GM12878 (cell line): ENCODE results near the gene NDUFAF5. TPM values are rescaled to one million over a fixed set of nuclear protein-coding genes. Genes with fewer than 3 reads are reported as not detected.

Experiments used
- ATAC-seq: fragments of 200-7000 bp; cut with Tn5 transposase; 3 replicates; pipeline ENCODE4 v1.9.1; 2020; ENCODE audit warnings: mild to moderate bottlenecking, moderate library complexity
- BruUV-seq: library from RNA; stranded (reverse); fragments of 400-500 nt; replicated peaks from 2 replicates; lab custom pipeline; 2021; lab: Mats Ljungman, UMichigan
- CTCF ChIA-PET: fragments of 300-600 bp; sonication (Branson Sonifier 250); formaldehyde crosslinking; extraction: SDS; loops from one replicate; lab custom pipeline; 2021; ENCODE audit warnings: inconsistent platforms; lab: Yijun Ruan, JAX
- POLR2A ChIA-PET: fragments of 350-600 bp; formaldehyde crosslinking; extraction: SDS; loops from one replicate; lab custom pipeline; 2021; ENCODE audit warnings: inconsistent platforms; lab: Charles Lee
- RAD21 ChIA-PET: fragments of 300-600 bp; sonication (Branson Sonifier 250); formaldehyde crosslinking; loops from one replicate; lab custom pipeline; 2023; ENCODE audit warnings: antibody characterized with exemption; ENCODE audit not compliant: unreplicated experiment; lab: Charles Lee
- SMC1A ChIA-PET: fragments of 300-600 bp; sonication (Branson Sonifier 250); formaldehyde crosslinking; loops from one replicate; lab custom pipeline; 2023; ENCODE audit not compliant: unreplicated experiment, uncharacterized antibody; lab: Charles Lee
- DNase-seq: peaks from one replicate; pipeline ENCODE4 v3.0.0-alpha.2; 2011; ENCODE audit warnings: low read depth, low spot score
- FAIRE-seq: peaks from 3 replicates; lab custom pipeline; 2011; peaks lifted over from hg19 to GRCh38; lab: Jason Lieb, UNC
- H2AFZ ChIP-seq: 2 replicates; pipeline ENCODE4 v1.6.0; 2011; ENCODE audit warnings: low read depth, low read length, control low read depth; ENCODE audit not compliant: control insufficient read depth
- H3K27ac ChIP-seq: 2 replicates; pipeline ENCODE4 v1.5.1; 2011; ENCODE audit warnings: control low read depth; ENCODE audit not compliant: control insufficient read depth, insufficient read depth
- H3K27me3 ChIP-seq, 2 experiments: replicated peaks in 1 of 2; 2 replicates each; pipeline versions ENCODE4 v1.6.0 to v1.6.1; 2011; ENCODE audit warnings: low read length in 1 of 2; ENCODE audit not compliant: control insufficient read depth in 2 of 2, insufficient read depth in 2 of 2
- H3K36me3 ChIP-seq, 2 experiments: 2 replicates each; pipeline ENCODE4 v1.5.1; 2011; ENCODE audit warnings: low read length in 1 of 2; ENCODE audit not compliant: control insufficient read depth in 2 of 2, insufficient read depth in 2 of 2
- H3K4me1 ChIP-seq: 2 replicates; pipeline ENCODE4 v1.6.1; 2011; ENCODE audit warnings: mild to moderate bottlenecking, low read length, moderate library complexity, mixed read lengths; ENCODE audit not compliant: control insufficient read depth, insufficient read depth
- H3K4me2 ChIP-seq: 2 replicates; pipeline ENCODE4 v1.6.0; 2011; ENCODE audit warnings: control low read depth; ENCODE audit not compliant: control insufficient read depth, insufficient read depth
- H3K4me3 ChIP-seq: fragments of 200-600 bp; sonication (generic); 2 replicates; pipeline ENCODE4 v1.5.1; 2016
- H3K79me2 ChIP-seq: 2 replicates; pipeline ENCODE4 v1.6.0; 2011; ENCODE audit warnings: low read length; ENCODE audit not compliant: control insufficient read depth, insufficient read depth
- H3K9ac ChIP-seq: 2 replicates; pipeline ENCODE4 v1.8.0; 2011; ENCODE audit warnings: low read length, control low read depth, mixed read lengths; ENCODE audit not compliant: control insufficient read depth, insufficient read depth
- H3K9me3 ChIP-seq: replicated peaks from 3 replicates; pipeline ENCODE4 v1.5.1; 2011; ENCODE audit warnings: mild to moderate bottlenecking, low read length; ENCODE audit not compliant: control insufficient read depth, insufficient read depth
- H4K20me1 ChIP-seq: 2 replicates; pipeline ENCODE4 v1.6.0; 2011; ENCODE audit not compliant: control insufficient read depth, insufficient read depth
- ASH2L ChIP-seq: fragments of 300-600, 200-600 bp; sonication (generic); IDR thresholded peaks from 2 replicates; pipeline ENCODE4 v1.6.1; 2017; ENCODE audit warnings: low read depth, mild to moderate bottlenecking, borderline replicate concordance
- BCL11A ChIP-seq: IDR thresholded peaks from 2 replicates; pipeline ENCODE4 v1.6.1; 2011; ENCODE audit warnings: low read depth, low read length
- CHD1 ChIP-seq: IDR thresholded peaks from 2 replicates; pipeline ENCODE4 v1.6.1; 2012; ENCODE audit warnings: low read depth, low read length, improper control_type of control experiment
- EED ChIP-seq: sonication (generic); IDR thresholded peaks from 2 replicates; pipeline ENCODE4 v1.6.1; 2016; ENCODE audit warnings: antibody characterized with exemption, low read depth
- FOS ChIP-seq: IDR thresholded peaks from 3 replicates; pipeline ENCODE4 v1.6.1; 2011; ENCODE audit warnings: borderline replicate concordance; ENCODE audit not compliant: insufficient read length; ENCODE audit errors: extremely low read depth
- MYB ChIP-seq: fragments of 150-350 bp; IDR thresholded peaks from 2 replicates; pipeline ENCODE4 v1.6.1; 2014; ENCODE audit warnings: mild to moderate bottlenecking, low read depth, low read length, borderline replicate concordance
- MYC ChIP-seq: IDR thresholded peaks from 2 replicates; pipeline ENCODE4 v1.6.1; 2011; ENCODE audit warnings: mild to moderate bottlenecking, low read length, moderate library complexity, inconsistent platforms; ENCODE audit not compliant: insufficient read depth, insufficient replicate concordance, insufficient read length, severe bottlenecking
- NFYA ChIP-seq: IDR thresholded peaks from 2 replicates; pipeline ENCODE4 v1.6.1; 2011; ENCODE audit warnings: low read depth, mild to moderate bottlenecking, low read length, improper control_type of control experiment, borderline replicate concordance
- POLR2AphosphoS2 ChIP-seq: IDR thresholded peaks from 2 replicates; pipeline ENCODE4 v1.6.1; 2011; ENCODE audit warnings: low read depth, mild to moderate bottlenecking, low read length, improper control_type of control experiment, moderate library complexity
- TARDBP ChIP-seq: IDR thresholded peaks from 2 replicates; pipeline ENCODE4 v1.6.1; 2016; ENCODE audit warnings: borderline replicate concordance
- TCF12 ChIP-seq: IDR thresholded peaks from 2 replicates; pipeline ENCODE4 v1.6.1; 2011; ENCODE audit warnings: low read depth, mild to moderate bottlenecking, low read length
- TCF3 ChIP-seq: IDR thresholded peaks from 2 replicates; pipeline ENCODE4 v1.6.1; 2012; ENCODE audit warnings: low read depth, mild to moderate bottlenecking, low read length, borderline replicate concordance; ENCODE audit not compliant: insufficient read depth
- TCF7 ChIP-seq: IDR thresholded peaks from 2 replicates; pipeline ENCODE4 v1.6.1; 2014; ENCODE audit warnings: antibody characterized with exemption, borderline replicate concordance
- WRNIP1 ChIP-seq: IDR thresholded peaks from 2 replicates; pipeline ENCODE4 v1.6.1; 2011; ENCODE audit warnings: low read depth, low read length, improper control_type of control experiment, borderline replicate concordance
- WGBS: methylation state at CpG from one replicate; pipeline ENCODE4 v1.1.6; 2016; ENCODE audit warnings: low lambda C conversion rate; ENCODE audit not compliant: insufficient replicate concordance, insufficient coverage; ENCODE audit errors: missing lambda C conversion rate; 5-methylcytosine and 5-hydroxymethylcytosine counted together
- in situ Hi-C: fragments of 300-500 bp; cut with MboI; formaldehyde crosslinking; loops from 9 replicates; pipeline ENCODE4 v1.14.3; 2018; ENCODE audit warnings: mixed read lengths
- intact Hi-C: fragments of 100-400 bp; cut with micrococcal nuclease; formaldehyde crosslinking; loops from one replicate; pipeline ENCODE4 v1.14.2; 2022; ENCODE audit not compliant: unreplicated experiment
- polyA plus RNA-seq, 11 experiments: library from polyadenylated mRNA; depleted of rRNA in 4 of 11; unstranded in 6 of 11; stranded (reverse) in 5 of 11; fragments of >200 nt; fragmentation: Nextera tagmentation in 4 of 11; fragmentation: Illumina TruSeq in 1 of 11; extraction: Ambion mirVana in 4 of 11; extraction: Trizol in 1 of 11; gene quantifications; 1 replicate in 1 of 11; 2 replicates in 10 of 11; pipeline versions ENCODE4 v1.2.1 to v1.2.3, GENCODE V29; 2011 to 2016; ENCODE audit warnings: inconsistent platforms in 2 of 11, missing spikeins in 2 of 11, low read depth in 1 of 11
- total RNA-seq, 4 experiments: library from RNA; depleted of rRNA in 3 of 4; stranded (reverse); fragments of >200 nt in 3 of 4; fragmentation: Illumina TruSeq in 1 of 4; extraction: Trizol in 1 of 4; gene quantifications; 2 replicates each; pipeline versions ENCODE4 v1.2.1 to v1.2.3, GENCODE V29; 2013 to 2021
- TF ChIP-seq, protein P1 (sequence below): IDR thresholded peaks from 2 replicates; pipeline ENCODE4 v1.6.1; 2012; ENCODE audit warnings: low read depth, low read length, improper control_type of control experiment
- TF ChIP-seq, protein P2 (sequence below): fragments of 450-650 bp; formaldehyde crosslinking; IDR thresholded peaks from 2 replicates; pipeline ENCODE4 v1.4.0; 2022; ENCODE audit warnings: mild to moderate bottlenecking, moderate library complexity
- TF ChIP-seq, protein P3 (sequence below): fragments of 150-350 bp; IDR thresholded peaks from 2 replicates; pipeline ENCODE4 v1.6.1; 2014; ENCODE audit warnings: mild to moderate bottlenecking, low read depth, low read length
- TF ChIP-seq, protein P4 (sequence below): IDR thresholded peaks from 2 replicates; pipeline ENCODE4 v1.6.1; 2012; ENCODE audit warnings: low read length, inconsistent platforms

The NDUFAF5 gene
- total and polyA plus RNA-seq, 10 of the 15 experiments (the other 5 are each of a cell fraction or from before 2014, with no cell fraction given): 15.6 to 36.9 (median 28.0) TPM

DNA sequence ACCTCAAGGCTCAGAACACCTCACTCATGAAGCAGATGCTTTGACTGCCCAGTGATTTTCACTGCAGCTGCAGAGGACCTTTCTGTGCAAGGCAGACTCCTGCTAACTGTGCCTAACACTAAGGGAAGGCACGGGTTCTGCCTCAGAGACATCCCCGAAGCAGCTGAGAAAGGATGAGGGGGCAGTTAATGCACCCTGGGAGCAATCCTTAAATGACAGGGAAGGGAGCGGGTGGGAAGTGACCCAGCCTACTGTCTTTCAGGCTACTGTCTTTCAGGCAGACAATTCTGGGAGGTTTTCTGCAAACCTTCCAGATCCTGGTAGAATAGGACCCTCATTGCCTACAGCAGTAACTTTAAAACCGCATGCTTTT is 55.3 kb downstream of the NDUFAF5 start:
- 32% methylated on average over 4 of the region's 4 CpGs for WGBS
- intact Hi-C loops: no loop called here
- CTCF ChIA-PET: interaction anchor here (1.3 kb wide), 1 partner anchor 68 kb away, joined by 6 read pairs; no protein-coding TSS in a partner anchor
- Histone ChIP-seq H3K4me2 (no peak overlapping the region), H3K9ac (no peak overlapping the region), H3K79me2 (no peaks in the 10 kb centered on the region), H3K9me3 (no peaks in the 10 kb centered on the region), H3K36me3 (no peaks in the 10 kb centered on the region), H3K4me1 (no peaks in the 10 kb centered on the region), H4K20me1 (no peaks in the 10 kb centered on the region), H3K4me3 (no peak overlapping the region), H3K27me3 (peaks cover 0 to 2% of the 10 kb centered on the region in 2 experiments; a peak in 1 of 4 replicates), H2AFZ (no peak overlapping the region), H3K27ac (no peak overlapping the region)
- no peak for DNase-seq
- RAD21 ChIA-PET: no interaction called here
- BruUV-seq: no TSS peak
- no peak for FAIRE-seq
- SMC1A ChIA-PET: no interaction called here
- in situ Hi-C loops: no loop called here
- POLR2A ChIA-PET: no interaction called here
- ATAC-seq: no peak
- TF ChIP-seq TCF3 (no peak), FOS (no peak), TCF7 (no peak), NFYA (no peak), WRNIP1 (no peak), BCL11A (no peak), TCF12 (no peak), ASH2L (no peak), POLR2AphosphoS2 (no peak), CHD1 (no peak), EED (no peak), TARDBP (no peak), MYB (no peak), MYC (no peak)
- TF ChIP-seq, protein P1, sequence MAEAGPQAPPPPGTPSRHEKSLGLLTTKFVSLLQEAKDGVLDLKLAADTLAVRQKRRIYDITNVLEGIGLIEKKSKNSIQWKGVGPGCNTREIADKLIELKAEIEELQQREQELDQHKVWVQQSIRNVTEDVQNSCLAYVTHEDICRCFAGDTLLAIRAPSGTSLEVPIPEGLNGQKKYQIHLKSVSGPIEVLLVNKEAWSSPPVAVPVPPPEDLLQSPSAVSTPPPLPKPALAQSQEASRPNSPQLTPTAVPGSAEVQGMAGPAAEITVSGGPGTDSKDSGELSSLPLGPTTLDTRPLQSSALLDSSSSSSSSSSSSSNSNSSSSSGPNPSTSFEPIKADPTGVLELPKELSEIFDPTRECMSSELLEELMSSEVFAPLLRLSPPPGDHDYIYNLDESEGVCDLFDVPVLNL: no peak
- TF ChIP-seq, protein P2, sequence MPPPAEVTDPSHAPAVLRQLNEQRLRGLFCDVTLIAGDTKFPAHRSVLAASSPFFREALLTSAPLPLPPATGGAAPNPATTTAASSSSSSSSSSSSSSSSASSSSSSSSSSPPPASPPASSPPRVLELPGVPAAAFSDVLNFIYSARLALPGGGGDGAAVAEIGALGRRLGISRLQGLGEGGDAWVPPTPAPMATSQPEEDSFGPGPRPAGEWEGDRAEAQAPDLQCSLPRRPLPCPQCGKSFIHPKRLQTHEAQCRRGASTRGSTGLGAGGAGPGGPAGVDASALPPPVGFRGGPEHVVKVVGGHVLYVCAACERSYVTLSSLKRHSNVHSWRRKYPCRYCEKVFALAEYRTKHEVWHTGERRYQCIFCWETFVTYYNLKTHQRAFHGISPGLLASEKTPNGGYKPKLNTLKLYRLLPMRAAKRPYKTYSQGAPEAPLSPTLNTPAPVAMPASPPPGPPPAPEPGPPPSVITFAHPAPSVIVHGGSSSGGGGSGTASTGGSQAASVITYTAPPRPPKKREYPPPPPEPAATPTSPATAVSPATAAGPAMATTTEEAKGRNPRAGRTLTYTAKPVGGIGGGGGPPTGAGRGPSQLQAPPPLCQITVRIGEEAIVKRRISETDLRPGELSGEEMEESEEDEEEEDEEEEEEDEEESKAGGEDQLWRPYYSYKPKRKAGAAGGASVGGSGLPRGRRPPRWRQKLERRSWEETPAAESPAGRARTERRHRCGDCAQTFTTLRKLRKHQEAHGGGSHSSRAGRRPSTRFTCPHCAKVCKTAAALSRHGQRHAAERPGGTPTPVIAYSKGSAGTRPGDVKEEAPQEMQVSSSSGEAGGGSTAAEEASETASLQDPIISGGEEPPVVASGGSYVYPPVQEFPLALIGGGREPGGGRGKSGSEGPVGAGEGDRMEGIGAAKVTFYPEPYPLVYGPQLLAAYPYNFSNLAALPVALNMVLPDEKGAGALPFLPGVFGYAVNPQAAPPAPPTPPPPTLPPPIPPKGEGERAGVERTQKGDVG (CRISPR knock-in tag): no peak
- TF ChIP-seq, protein P3, sequence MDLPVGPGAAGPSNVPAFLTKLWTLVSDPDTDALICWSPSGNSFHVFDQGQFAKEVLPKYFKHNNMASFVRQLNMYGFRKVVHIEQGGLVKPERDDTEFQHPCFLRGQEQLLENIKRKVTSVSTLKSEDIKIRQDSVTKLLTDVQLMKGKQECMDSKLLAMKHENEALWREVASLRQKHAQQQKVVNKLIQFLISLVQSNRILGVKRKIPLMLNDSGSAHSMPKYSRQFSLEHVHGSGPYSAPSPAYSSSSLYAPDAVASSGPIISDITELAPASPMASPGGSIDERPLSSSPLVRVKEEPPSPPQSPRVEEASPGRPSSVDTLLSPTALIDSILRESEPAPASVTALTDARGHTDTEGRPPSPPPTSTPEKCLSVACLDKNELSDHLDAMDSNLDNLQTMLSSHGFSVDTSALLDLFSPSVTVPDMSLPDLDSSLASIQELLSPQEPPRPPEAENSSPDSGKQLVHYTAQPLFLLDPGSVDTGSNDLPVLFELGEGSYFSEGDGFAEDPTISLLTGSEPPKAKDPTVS: no peak
- TF ChIP-seq, protein P4, sequence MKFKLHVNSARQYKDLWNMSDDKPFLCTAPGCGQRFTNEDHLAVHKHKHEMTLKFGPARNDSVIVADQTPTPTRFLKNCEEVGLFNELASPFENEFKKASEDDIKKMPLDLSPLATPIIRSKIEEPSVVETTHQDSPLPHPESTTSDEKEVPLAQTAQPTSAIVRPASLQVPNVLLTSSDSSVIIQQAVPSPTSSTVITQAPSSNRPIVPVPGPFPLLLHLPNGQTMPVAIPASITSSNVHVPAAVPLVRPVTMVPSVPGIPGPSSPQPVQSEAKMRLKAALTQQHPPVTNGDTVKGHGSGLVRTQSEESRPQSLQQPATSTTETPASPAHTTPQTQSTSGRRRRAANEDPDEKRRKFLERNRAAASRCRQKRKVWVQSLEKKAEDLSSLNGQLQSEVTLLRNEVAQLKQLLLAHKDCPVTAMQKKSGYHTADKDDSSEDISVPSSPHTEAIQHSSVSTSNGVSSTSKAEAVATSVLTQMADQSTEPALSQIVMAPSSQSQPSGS: no peak
